GM21723 (cell line): ENCODE data around the gene RNF6.

Source experiments
- ATAC-seq: cut with Tn5 transposase; IDR thresholded peaks from one replicate; pipeline ENCODE4 v1.9.1; 2021; ENCODE audit warnings: mild to moderate bottlenecking, moderate library complexity; ENCODE audit not compliant: unreplicated experiment

Gene RNF6

DNA sequence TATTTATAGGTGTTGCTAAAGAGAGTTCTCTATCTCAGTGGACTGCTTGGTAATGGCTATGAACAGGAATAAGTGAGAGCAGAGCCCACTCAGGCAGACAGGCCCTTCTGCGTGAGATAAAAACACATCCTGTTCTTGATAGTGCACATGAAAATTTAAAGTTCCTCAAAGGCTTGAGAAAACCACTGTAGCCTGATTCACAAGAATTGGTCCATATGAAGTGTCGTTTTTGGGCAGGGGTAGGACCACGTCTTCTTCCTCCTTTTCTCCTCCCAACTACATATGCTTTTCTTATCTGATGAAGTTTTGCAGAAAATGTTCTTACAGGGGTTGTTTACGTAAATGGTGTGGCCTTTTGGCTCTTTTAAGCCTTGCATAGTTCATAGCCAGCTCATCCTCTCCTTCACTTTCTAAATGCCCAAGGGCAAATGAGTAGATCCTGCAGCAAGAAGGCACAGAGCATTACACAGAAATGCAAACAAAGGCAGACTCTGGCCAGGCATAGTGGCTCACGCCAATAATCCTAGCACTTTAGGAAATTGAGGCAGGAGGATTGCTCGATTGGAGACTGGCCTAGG lies 53.8 kb downstream of the RNF6 start:
- no peak for ATAC-seq

- ATAC-seq: no peak
These were observed 58.3 kb downstream of the RNF6 start for GRCh38 chr13:26163812-26164211.
